B cell (primary cell): Measurements from ENCODE around the gene ZNF710. TPM values are rescaled to one million over a fixed set of nuclear protein-coding genes. Genes with fewer than 3 reads are reported as not detected.

Experiments used
- ATAC-seq: fragments of 200-7000 bp; cut with Tn5 transposase; one replicate; pipeline ENCODE4 v1.10.0; 2021; ENCODE audit warnings: low read depth, mild to moderate bottlenecking, moderate number of reproducible peaks, moderate library complexity
- CTCF ChIA-PET: fragments of 350-600 bp; sonication (Branson Sonifier 250); formaldehyde crosslinking; loops from one replicate; lab custom pipeline; 2021; ENCODE audit warnings: antibody characterized with exemption, inconsistent platforms; lab: Charles Lee
- POLR2A ChIA-PET: fragments of 350-600 bp; sonication (Branson Sonifier 250); formaldehyde crosslinking; loops from one replicate; lab custom pipeline; 2021; ENCODE audit warnings: antibody characterized with exemption; lab: Charles Lee
- DNase-seq: peaks from one replicate; pipeline ENCODE4 v3.0.0; 2013
- H2AFZ ChIP-seq: 2 replicates; pipeline ENCODE4 v1.6.1; 2012; ENCODE audit warnings: mild to moderate bottlenecking, low read depth, low read length; ENCODE audit not compliant: insufficient read depth, poor library complexity, severe bottlenecking
- H3K27ac ChIP-seq, 2 donors: 1 replicate in 1 of 2; 2 replicates in 1 of 2; pipeline ENCODE4 v1.5.1; 2012 to 2013; ENCODE audit warnings: low read length in 2 of 2, mild to moderate bottlenecking in 2 of 2, moderate library complexity in 1 of 2
- H3K27me3 ChIP-seq, 4 experiments: fragments of 200-600 bp in 1 of 4; sonication (generic) in 1 of 4; replicated peaks in 1 of 4; 1 replicate in 2 of 4; 2 replicates in 2 of 4; pipeline versions ENCODE4 v1.6.1 to v1.7.0; 2013 to 2016; ENCODE audit warnings: low read length in 3 of 4, mild to moderate bottlenecking in 2 of 4, mixed read lengths in 1 of 4, moderate library complexity in 1 of 4; ENCODE audit not compliant: insufficient read depth in 4 of 4, control insufficient read depth in 3 of 4; ENCODE audit errors: control extremely low read depth in 1 of 4
- H3K36me3 ChIP-seq, 2 experiments: replicated peaks in 1 of 2; 1 replicate in 1 of 2; 2 replicates in 1 of 2; pipeline versions ENCODE4 v1.6.1 to v1.7.1; 2013; ENCODE audit warnings: low read length in 1 of 2; ENCODE audit not compliant: insufficient read depth in 2 of 2, control insufficient read depth in 1 of 2; ENCODE audit errors: control extremely low read depth in 1 of 2, extremely low read depth in 1 of 2
- H3K4me1 ChIP-seq, 2 donors: fragments of 200-600 bp in 1 of 2; sonication (generic) in 1 of 2; 1 replicate in 1 of 2; 2 replicates in 1 of 2; pipeline versions ENCODE4 v1.5.1 to v1.6.1; 2013 to 2017; ENCODE audit warnings: low read length in 2 of 2; ENCODE audit not compliant: control insufficient read depth in 2 of 2, insufficient read depth in 2 of 2
- H3K4me2 ChIP-seq: replicated peaks from 2 replicates; pipeline ENCODE3; 2012; ENCODE audit warnings: mild to moderate bottlenecking, low read depth, low read length; ENCODE audit not compliant: poor library complexity, severe bottlenecking
- H3K4me3 ChIP-seq, 5 experiments: fragments of 200-600 bp in 1 of 5; sonication (generic) in 1 of 5; 1 replicate in 3 of 5; 2 replicates in 2 of 5; pipeline versions ENCODE4 v1.5.1 to v1.7.0; 2011 to 2016; ENCODE audit warnings: low read length in 4 of 5, mild to moderate bottlenecking in 4 of 5, low read depth in 2 of 5, control low read depth in 1 of 5, moderate library complexity in 1 of 5; ENCODE audit not compliant: insufficient read depth in 1 of 5; ENCODE audit errors: control extremely low read depth in 1 of 5, extremely low read depth in 1 of 5
- H3K79me2 ChIP-seq: fragments of 200-600 bp; sonication (generic); one replicate; pipeline ENCODE4 v1.6.0; 2016; ENCODE audit warnings: low read length; ENCODE audit not compliant: control insufficient read depth, insufficient read depth
- H3K9ac ChIP-seq: fragments of 200-600 bp; sonication (generic); 2 replicates; pipeline ENCODE4 v1.6.1; 2017; ENCODE audit warnings: mild to moderate bottlenecking, low read length, moderate library complexity
- H3K9me3 ChIP-seq, 3 donors: one replicate each; pipeline versions ENCODE4 v1.6.1 to v1.7.1; 2013; ENCODE audit warnings: low read length in 2 of 3; ENCODE audit not compliant: control insufficient read depth in 2 of 3, insufficient read depth in 1 of 3; ENCODE audit errors: control extremely low read depth in 1 of 3
- H4K20me1 ChIP-seq: 2 replicates; pipeline ENCODE4 v1.6.0; 2012; ENCODE audit warnings: mild to moderate bottlenecking, low read length; ENCODE audit not compliant: insufficient read depth, control insufficient read depth, poor library complexity, severe bottlenecking
- H3K27ac Mint-ChIP-seq: one replicate; pipeline ENCODE4 v1.8.0; 2021; ENCODE audit warnings: mixed read lengths
- H3K27me3 Mint-ChIP-seq: one replicate; pipeline ENCODE4 v1.8.0; 2021; ENCODE audit warnings: mixed read lengths
- H3K4me1 Mint-ChIP-seq: one replicate; pipeline ENCODE4 v1.8.0; 2021; ENCODE audit warnings: mixed read lengths
- H3K4me3 Mint-ChIP-seq: one replicate; pipeline ENCODE4 v1.8.0; 2021; ENCODE audit warnings: mixed read lengths
- H3K9me3 Mint-ChIP-seq: one replicate; pipeline ENCODE4 v1.8.0; 2022; ENCODE audit warnings: mixed read lengths; ENCODE audit not compliant: insufficient read depth
- EZH2 ChIP-seq: IDR thresholded peaks from 2 replicates; pipeline ENCODE4 v1.6.1; 2012; ENCODE audit warnings: borderline replicate concordance, low read depth, mild to moderate bottlenecking, moderate library complexity, low read length; ENCODE audit not compliant: insufficient read depth, poor library complexity, severe bottlenecking
- WGBS: methylation state at CpG from one replicate; pipeline ENCODE4 v1.1.5; 2013; ENCODE audit warnings: missing lambda C conversion rate; ENCODE audit not compliant: insufficient coverage; 5-methylcytosine and 5-hydroxymethylcytosine counted together
- intact Hi-C: fragments of 100-400 bp; cut with micrococcal nuclease; formaldehyde crosslinking; loops from one replicate; pipeline ENCODE4 v1.10.0; 2022
- polyA plus RNA-seq: library from polyadenylated mRNA; depleted of rRNA; stranded (reverse); fragments of >200 nt; gene quantifications from 2 replicates; pipeline ENCODE4 v1.2.3, GENCODE V29; 2012
- total RNA-seq, 2 donors: library from RNA; stranded (reverse); fragments of 120-200 nt in 1 of 2; gene quantifications; 1 replicate in 1 of 2; 2 replicates in 1 of 2; pipeline versions ENCODE4 v1.2.3 to v1.2.4, GENCODE V29; 2013 to 2022
- TF ChIP-seq, protein P1 (sequence below): fragments of 200-600 bp; IDR thresholded peaks from one replicate; pipeline ENCODE4 v1.8.0; 2022; ENCODE audit warnings: antibody characterized with exemption, mild to moderate bottlenecking

Gene ZNF710
- total and polyA plus RNA-seq, 2 donors (not counting 1 experiment from before 2014, with no cell fraction given), result 8.7 to 38.7 TPM

DNA sequence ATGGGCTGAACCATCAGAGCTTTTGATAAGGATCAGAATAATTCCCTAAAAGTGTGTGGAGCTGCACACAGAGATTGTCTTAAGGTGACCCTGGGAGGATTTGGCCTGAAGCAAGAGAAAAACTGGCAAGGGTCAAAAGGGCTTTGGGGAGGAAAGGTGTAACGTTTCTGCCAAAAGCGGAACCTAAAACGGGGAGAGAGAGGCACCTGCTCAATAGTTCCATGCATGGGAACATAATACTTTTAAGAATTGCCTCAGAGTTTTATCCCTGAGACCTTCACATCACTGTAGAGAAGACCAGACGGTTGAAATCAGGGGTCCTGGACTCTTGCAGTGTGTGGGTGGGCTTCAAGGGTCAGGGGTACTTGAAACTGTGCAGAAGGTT is 5.9 kb downstream of the ZNF710 start:
- peaks cover 81% of the 10 kb centered on the region for H3K79me2 ChIP-seq
- Mint-ChIP-seq H3K27me3 (no peaks in the 10 kb centered on the region), H3K4me3 (no peak overlapping the region), H3K9me3 (no peaks in the 10 kb centered on the region), H3K4me1 (peaks cover 63% of the 10 kb centered on the region), H3K27ac (peak overlapping the region; percentile 26)
- peaks cover 20 to 35% of the 10 kb centered on the region in 2 donors for H3K4me1 ChIP-seq
- ChIA-PET POLR2A (no interaction called here), CTCF (interaction anchor here (1.5 kb wide), 1 partner anchor 64 kb away, joined by 7 read pairs; no protein-coding TSS in a partner anchor)
- no peak overlapping the region for H3K9ac ChIP-seq
- H2AFZ ChIP-seq, result no peak overlapping the region
- TF ChIP-seq EZH2, result no peak
- TF ChIP-seq, protein P1, sequence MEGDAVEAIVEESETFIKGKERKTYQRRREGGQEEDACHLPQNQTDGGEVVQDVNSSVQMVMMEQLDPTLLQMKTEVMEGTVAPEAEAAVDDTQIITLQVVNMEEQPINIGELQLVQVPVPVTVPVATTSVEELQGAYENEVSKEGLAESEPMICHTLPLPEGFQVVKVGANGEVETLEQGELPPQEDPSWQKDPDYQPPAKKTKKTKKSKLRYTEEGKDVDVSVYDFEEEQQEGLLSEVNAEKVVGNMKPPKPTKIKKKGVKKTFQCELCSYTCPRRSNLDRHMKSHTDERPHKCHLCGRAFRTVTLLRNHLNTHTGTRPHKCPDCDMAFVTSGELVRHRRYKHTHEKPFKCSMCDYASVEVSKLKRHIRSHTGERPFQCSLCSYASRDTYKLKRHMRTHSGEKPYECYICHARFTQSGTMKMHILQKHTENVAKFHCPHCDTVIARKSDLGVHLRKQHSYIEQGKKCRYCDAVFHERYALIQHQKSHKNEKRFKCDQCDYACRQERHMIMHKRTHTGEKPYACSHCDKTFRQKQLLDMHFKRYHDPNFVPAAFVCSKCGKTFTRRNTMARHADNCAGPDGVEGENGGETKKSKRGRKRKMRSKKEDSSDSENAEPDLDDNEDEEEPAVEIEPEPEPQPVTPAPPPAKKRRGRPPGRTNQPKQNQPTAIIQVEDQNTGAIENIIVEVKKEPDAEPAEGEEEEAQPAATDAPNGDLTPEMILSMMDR, result no peak
- ATAC-seq (no peak), DNase-seq (no peak)
- 90% methylated on average over 2 of the region's 4 CpGs for WGBS
- intact Hi-C loops, result no loop called here
- H3K36me3 ChIP-seq, result peaks cover 0 to 6% of the 10 kb centered on the region in 2 experiments
- H3K4me2 ChIP-seq, result no peak overlapping the region
- H3K27ac ChIP-seq, result no peak overlapping the region
- no peaks in the 10 kb centered on the region for H3K27me3 ChIP-seq
- peaks cover 1 to 11% (median 10%) of the 10 kb centered on the region in 3 donors for H3K9me3 ChIP-seq
- no peak overlapping the region for H3K4me3 ChIP-seq
- peaks cover 48% of the 10 kb centered on the region for H4K20me1 ChIP-seq

GRCh38 chr15:90008607-90009006 is 7.5 kb downstream of the ZNF710 start:
- Histone ChIP-seq H2AFZ (no peak overlapping the region), H3K4me2 (peak overlapping the region; percentile 46), H4K20me1 (peaks cover 59% of the 10 kb centered on the region), H3K9me3 (peaks cover 1 to 15% (median 11%) of the 10 kb centered on the region in 3 donors), H3K9ac (no peak overlapping the region), H3K79me2 (peaks cover 80% of the 10 kb centered on the region), H3K27ac (no peak overlapping the region), H3K4me1 (peaks cover 23 to 30% of the 10 kb centered on the region in 2 donors), H3K27me3 (no peaks in the 10 kb centered on the region), H3K36me3 (peaks cover 0 to 6% of the 10 kb centered on the region in 2 experiments), H3K4me3 (no peak overlapping the region)
- ChIA-PET POLR2A (interaction anchor here (0.6 kb wide), 1 partner anchor 33 kb away, joined by 3 read pairs; no protein-coding TSS in a partner anchor), CTCF (interaction anchor here (1.5 kb wide), 2 partner anchors 63 to 109 kb away, joined by 3 to 7 read pairs; no protein-coding TSS in a partner anchor)
- WGBS, result 100% methylated on average over 2 of the region's 7 CpGs
- Mint-ChIP-seq H3K4me1 (peaks cover 59% of the 10 kb centered on the region), H3K27me3 (no peaks in the 10 kb centered on the region), H3K27ac (no peak overlapping the region), H3K4me3 (no peak overlapping the region), H3K9me3 (no peaks in the 10 kb centered on the region)
- no peak for TF ChIP-seq EZH2
- TF ChIP-seq, protein P1, result no peak
- intact Hi-C loops, result no loop called here
- DNase-seq (no peak), ATAC-seq (no peak)
